Retina (tissue), 1 donor: ENCODE measurements around the gene TDRD12.
A peak's percentile ranks its signal among the peaks of the same experiment; 100 is the strongest.
"Not testable (repeated sequence)": the region's sequence is repeated elsewhere in the genome, so short reads cannot be mapped to it uniquely, and the experiment has no call there.

ENCODE experiments used
- DNase-seq: peaks from one replicate; pipeline ENCODE4 v3.0.0-alpha.2; 2016

The TDRD12 gene

GRCh38 chr19:32750441-32751055 is 31.0 kb downstream of the TDRD12 start:
- no peak for DNase-seq

- no peak for DNase-seq
These were observed 31.5 kb downstream of the TDRD12 start for GRCh38 chr19:32751066-32751465.

- DNase-seq, result no peak
These were observed 37.6 kb downstream of the TDRD12 start for GRCh38 chr19:32757189-32757588.

GRCh38 chr19:32765365-32765764 is 45.8 kb downstream of the TDRD12 start:
- DNase-seq, result not testable (repeated sequence)

- no peak for DNase-seq
These were observed 48.5 kb downstream of the TDRD12 start for GRCh38 chr19:32767951-32768679.

GRCh38 chr19:32771596-32771995 is 52.0 kb downstream of the TDRD12 start:
- no peak for DNase-seq

- no peak for DNase-seq
These were observed 53.6 kb downstream of the TDRD12 start for GRCh38 chr19:32773126-32773525.

- DNase-seq, result no peak
These were observed 59.5 kb downstream of the TDRD12 start for GRCh38 chr19:32779082-32779481.

GRCh38 chr19:32781280-32781679 is 61.7 kb downstream of the TDRD12 start:
- no peak for DNase-seq

- DNase-seq, result not testable (repeated sequence)
These were observed 62.5 kb downstream of the TDRD12 start for GRCh38 chr19:32782089-32782488.

GRCh38 chr19:32787161-32787813 is 67.7 kb downstream of the TDRD12 start:
- DNase-seq, result peak; percentile 14

- DNase-seq, result not testable (repeated sequence)
These were observed 68.3 kb downstream of the TDRD12 start for GRCh38 chr19:32787895-32788294.

GRCh38 chr19:32789429-32789828 is 69.9 kb downstream of the TDRD12 start:
- no peak for DNase-seq

GRCh38 chr19:32798201-32798600 is 78.6 kb downstream of the TDRD12 start:
- DNase-seq, result no peak

- DNase-seq, result no peak
These were observed 80.6 kb downstream of the TDRD12 start for GRCh38 chr19:32800191-32800590.

GRCh38 chr19:32800754-32801153 is 81.2 kb downstream of the TDRD12 start:
- DNase-seq, result no peak

- DNase-seq, result no peak
These were observed 83.3 kb downstream of the TDRD12 start for GRCh38 chr19:32802840-32803239.

GRCh38 chr19:32808236-32808635 is 88.7 kb downstream of the TDRD12 start:
- no peak for DNase-seq

GRCh38 chr19:32809254-32809653 is 89.7 kb downstream of the TDRD12 start:
- DNase-seq, result no peak

- no peak for DNase-seq
These were observed 90.2 kb downstream of the TDRD12 start for GRCh38 chr19:32809754-32810153.

GRCh38 chr19:32810452-32810851 is 90.9 kb downstream of the TDRD12 start:
- no peak for DNase-seq

- no peak for DNase-seq
These were observed 91.6 kb downstream of the TDRD12 start for GRCh38 chr19:32811151-32811550.

- no peak for DNase-seq
These were observed 92.5 kb downstream of the TDRD12 start for GRCh38 chr19:32812036-32812435.

GRCh38 chr19:32812571-32812970 is 93.0 kb downstream of the TDRD12 start:
- DNase-seq, result no peak
